Neural progenitor cell (in vitro differentiated cells): Measurements from ENCODE around the gene CTSC. TPM values are rescaled to one million over a fixed set of nuclear protein-coding genes. Genes with fewer than 3 reads are reported as not detected.
A peak's percentile ranks its signal among the peaks of the same experiment; 100 is the strongest.

Source experiments
- DNase-seq: peaks from one replicate; pipeline ENCODE4 v3.0.0-alpha.2; 2016; ENCODE audit warnings: low spot score
- H2AFZ ChIP-seq: fragments of 200-600 bp; sonication (generic); replicated peaks from 2 replicates; pipeline ENCODE4 v1.6.1; 2016; ENCODE audit warnings: antibody characterized with exemption
- H3F3A ChIP-seq: fragments of 200-600 bp; sonication (generic); 2 replicates; pipeline ENCODE4 v1.6.1; 2016; ENCODE audit warnings: antibody characterized with exemption, low read depth
- H3K27ac ChIP-seq: fragments of 200-600 bp; sonication (generic); 2 replicates; pipeline ENCODE4 v1.5.1; 2016; ENCODE audit warnings: mild to moderate bottlenecking
- H3K27me3 ChIP-seq: fragments of 200-600 bp; sonication (generic); 2 replicates; pipeline ENCODE4 v1.6.1; 2016; ENCODE audit warnings: mild to moderate bottlenecking, moderate library complexity
- H3K36me3 ChIP-seq: fragments of 200-600 bp; sonication (generic); 2 replicates; pipeline ENCODE4 v1.5.1; 2016
- H3K4me1 ChIP-seq: fragments of 200-600 bp; sonication (generic); 2 replicates; pipeline ENCODE4 v1.6.1; 2016; ENCODE audit warnings: mixed run types
- H3K4me2 ChIP-seq: fragments of 200-600 bp; sonication (generic); 2 replicates; pipeline ENCODE4 v1.6.1; 2016
- H3K4me3 ChIP-seq: fragments of 200-600 bp; sonication (generic); 2 replicates; pipeline ENCODE4 v1.5.1; 2016
- H3K79me2 ChIP-seq: fragments of 200-600 bp; sonication (generic); 2 replicates; pipeline ENCODE4 v1.6.1; 2016; ENCODE audit warnings: low read depth
- H3K9ac ChIP-seq: fragments of 200-600 bp; sonication (generic); 2 replicates; pipeline ENCODE4 v1.6.1; 2016
- H3K9me3 ChIP-seq: fragments of 200-600 bp; sonication (generic); 2 replicates; pipeline ENCODE4 v1.5.1; 2016; ENCODE audit warnings: low read depth
- H4K20me1 ChIP-seq: fragments of 200-600 bp; sonication (generic); 2 replicates; pipeline ENCODE4 v1.6.1; 2016; ENCODE audit warnings: low read depth
- H3K27ac Mint-ChIP-seq: 3 replicates; pipeline ENCODE4 v1.8.0; 2021; ENCODE audit warnings: mixed read lengths
- H3K27me3 Mint-ChIP-seq: 2 replicates; pipeline ENCODE4 v1.8.0; 2022; ENCODE audit warnings: low read depth, mild to moderate bottlenecking, inconsistent platforms, moderate library complexity, mixed read lengths; ENCODE audit not compliant: insufficient read depth
- H3K36me3 Mint-ChIP-seq: 3 replicates; pipeline ENCODE4 v1.8.0; 2021; ENCODE audit warnings: mixed read lengths
- H3K4me1 Mint-ChIP-seq: 3 replicates; pipeline ENCODE4 v1.8.0; 2021; ENCODE audit warnings: mixed read lengths
- H3K4me3 Mint-ChIP-seq: 3 replicates; pipeline ENCODE4 v1.8.0; 2021; ENCODE audit warnings: mild to moderate bottlenecking, moderate library complexity, mixed read lengths
- H3K9me3 Mint-ChIP-seq: 3 replicates; pipeline ENCODE4 v1.8.0; 2020; ENCODE audit warnings: mixed read lengths
- EZH2 ChIP-seq: fragments of 200-600 bp; sonication (generic); IDR thresholded peaks from 2 replicates; pipeline ENCODE4 v1.6.1; 2017; ENCODE audit warnings: antibody characterized with exemption, mild to moderate bottlenecking, moderate library complexity
- EZH2phosphoT487 ChIP-seq: fragments of 200-600 bp; sonication (generic); IDR thresholded peaks from 2 replicates; pipeline ENCODE4 v1.6.1; 2017; ENCODE audit warnings: antibody characterized with exemption
- total RNA-seq: library from RNA; depleted of rRNA; stranded (reverse); fragments of >200 nt; gene quantifications from 2 replicates; pipeline ENCODE4 v1.2.3, GENCODE V29; 2015; ENCODE audit warnings: low replicate concordance
- TF ChIP-seq, protein P1 (sequence below): fragments of 200-600 bp; sonication (generic); IDR thresholded peaks from 2 replicates; pipeline ENCODE4 v1.5.1; 2017; ENCODE audit warnings: antibody characterized with exemption, mild to moderate bottlenecking

CTSC gene
- total RNA-seq, 1 donor from 2014 or later = 96.4 TPM

DNA sequence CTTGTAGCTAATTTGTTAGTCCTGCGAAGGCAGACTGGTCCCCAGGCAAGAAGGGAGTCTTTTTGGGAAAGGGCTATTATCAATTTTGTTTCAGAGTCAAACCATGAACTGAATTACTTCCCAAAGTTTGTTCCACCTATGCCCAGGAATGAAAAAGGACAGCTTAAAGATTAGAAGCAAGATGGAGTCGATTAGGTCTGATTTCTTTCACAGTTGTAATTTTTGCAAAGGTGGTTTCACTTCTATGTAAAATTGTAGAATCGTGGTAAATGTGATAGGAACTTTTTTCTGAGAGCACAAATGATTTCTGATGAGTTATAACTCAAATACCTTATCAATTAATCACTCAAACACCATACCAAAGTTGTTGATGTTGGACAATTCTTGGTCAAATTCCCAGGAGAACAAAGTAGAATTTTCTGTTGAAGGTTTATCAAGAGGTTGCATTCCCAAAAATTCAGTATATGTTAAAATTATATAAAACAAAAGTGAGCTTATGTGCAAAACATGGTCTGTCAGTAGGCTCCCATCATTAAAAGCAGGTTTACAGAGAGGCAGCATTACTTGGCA is 2.9 kb upstream of the CTSC start:
- no peak overlapping the region for H3K27ac Mint-ChIP-seq
- Histone ChIP-seq H4K20me1 (no peaks in the 10 kb centered on the region), H3F3A (no peaks in the 10 kb centered on the region), H3K4me3 (no peak overlapping the region), H3K4me2 (no peak overlapping the region), H2AFZ (no peak overlapping the region), H3K9ac (no peak overlapping the region), H3K79me2 (peaks cover 28% of the 10 kb centered on the region), H3K36me3 (no peaks in the 10 kb centered on the region), H3K4me1 (peaks cover 8% of the 10 kb centered on the region), H3K9me3 (no peaks in the 10 kb centered on the region), H3K27me3 (no peaks in the 10 kb centered on the region), H3K27ac (no peak overlapping the region)
- H3K27me3 Mint-ChIP-seq = peaks cover under 1% of the 10 kb centered on the region
- H3K4me3 Mint-ChIP-seq = no peak overlapping the region
- no peak for DNase-seq
- H3K9me3 Mint-ChIP-seq = no peaks in the 10 kb centered on the region
- peaks cover 11% of the 10 kb centered on the region for H3K4me1 Mint-ChIP-seq
- TF ChIP-seq EZH2 (no peak), EZH2phosphoT487 (no peak)
- TF ChIP-seq, protein P1, sequence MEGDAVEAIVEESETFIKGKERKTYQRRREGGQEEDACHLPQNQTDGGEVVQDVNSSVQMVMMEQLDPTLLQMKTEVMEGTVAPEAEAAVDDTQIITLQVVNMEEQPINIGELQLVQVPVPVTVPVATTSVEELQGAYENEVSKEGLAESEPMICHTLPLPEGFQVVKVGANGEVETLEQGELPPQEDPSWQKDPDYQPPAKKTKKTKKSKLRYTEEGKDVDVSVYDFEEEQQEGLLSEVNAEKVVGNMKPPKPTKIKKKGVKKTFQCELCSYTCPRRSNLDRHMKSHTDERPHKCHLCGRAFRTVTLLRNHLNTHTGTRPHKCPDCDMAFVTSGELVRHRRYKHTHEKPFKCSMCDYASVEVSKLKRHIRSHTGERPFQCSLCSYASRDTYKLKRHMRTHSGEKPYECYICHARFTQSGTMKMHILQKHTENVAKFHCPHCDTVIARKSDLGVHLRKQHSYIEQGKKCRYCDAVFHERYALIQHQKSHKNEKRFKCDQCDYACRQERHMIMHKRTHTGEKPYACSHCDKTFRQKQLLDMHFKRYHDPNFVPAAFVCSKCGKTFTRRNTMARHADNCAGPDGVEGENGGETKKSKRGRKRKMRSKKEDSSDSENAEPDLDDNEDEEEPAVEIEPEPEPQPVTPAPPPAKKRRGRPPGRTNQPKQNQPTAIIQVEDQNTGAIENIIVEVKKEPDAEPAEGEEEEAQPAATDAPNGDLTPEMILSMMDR = no peak
- H3K36me3 Mint-ChIP-seq = peaks cover 3% of the 10 kb centered on the region

- Mint-ChIP-seq H3K4me1 (peaks cover 14% of the 10 kb centered on the region), H3K27me3 (peaks cover 3% of the 10 kb centered on the region), H3K9me3 (no peaks in the 10 kb centered on the region), H3K27ac (no peak overlapping the region), H3K36me3 (peaks cover 10% of the 10 kb centered on the region), H3K4me3 (peak overlapping the region; percentile 99)
- H4K20me1 ChIP-seq = no peaks in the 10 kb centered on the region
- no peak overlapping the region for H3K9ac ChIP-seq
- peaks cover 17% of the 10 kb centered on the region for H3K36me3 ChIP-seq
- H2AFZ ChIP-seq = peak overlapping the region; percentile 87
- no peaks in the 10 kb centered on the region for H3K9me3 ChIP-seq
- peaks cover 51% of the 10 kb centered on the region for H3K79me2 ChIP-seq
- H3K4me3 ChIP-seq = peak overlapping the region; percentile 87
- TF ChIP-seq EZH2phosphoT487 = no peak
- TF ChIP-seq, protein P1 = no peak
- no peak for TF ChIP-seq EZH2
- no peaks in the 10 kb centered on the region for H3F3A ChIP-seq
- peak overlapping the region; percentile 92 for H3K4me2 ChIP-seq
- peaks cover 8% of the 10 kb centered on the region for H3K4me1 ChIP-seq
- H3K27ac ChIP-seq = no peak overlapping the region
- peak; percentile 14 for DNase-seq
- H3K27me3 ChIP-seq = no peaks in the 10 kb centered on the region
These were observed 592 bp upstream of the CTSC start for GRCh38 chr11:88337987-88338668.

DNA sequence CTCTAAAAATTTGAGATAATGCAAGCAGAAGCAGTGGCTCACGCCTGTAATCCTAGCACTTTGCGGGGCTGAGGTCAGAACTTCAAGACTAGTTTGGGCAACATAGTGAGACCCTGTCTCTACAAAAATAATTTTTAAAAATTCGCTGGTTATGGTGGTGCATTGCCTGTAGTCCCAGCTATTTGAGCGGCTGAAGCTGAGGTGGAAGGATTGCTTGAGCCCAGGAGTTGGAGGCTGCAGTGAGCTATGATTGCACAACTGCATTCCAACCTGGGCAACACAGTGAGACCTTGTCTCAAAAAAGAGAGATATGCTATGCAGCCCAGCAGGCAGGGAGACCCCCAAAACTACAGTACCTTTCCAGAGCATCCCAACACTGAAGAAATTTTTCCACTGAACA is 2.3 kb downstream of the CTSC start:
- H3K27ac Mint-ChIP-seq = no peak overlapping the region
- H3K4me3 ChIP-seq = peak overlapping the region; percentile 87
- no peaks in the 10 kb centered on the region for H3K9me3 ChIP-seq
- H3F3A ChIP-seq = no peaks in the 10 kb centered on the region
- no peaks in the 10 kb centered on the region for H3K27me3 ChIP-seq
- no peak for DNase-seq
- no peak for TF ChIP-seq EZH2phosphoT487
- no peak for TF ChIP-seq EZH2
- TF ChIP-seq, protein P1 = no peak
- H4K20me1 ChIP-seq = no peaks in the 10 kb centered on the region
- peak overlapping the region; percentile 51 for H3K4me3 Mint-ChIP-seq
- H3K9me3 Mint-ChIP-seq = no peaks in the 10 kb centered on the region
- H3K79me2 ChIP-seq = peaks cover 78% of the 10 kb centered on the region
- peaks cover 3% of the 10 kb centered on the region for H3K27me3 Mint-ChIP-seq
- H3K4me1 ChIP-seq = peaks cover 11% of the 10 kb centered on the region
- H3K36me3 Mint-ChIP-seq = peaks cover 22% of the 10 kb centered on the region
- no peak overlapping the region for H3K9ac ChIP-seq
- no peak overlapping the region for H3K27ac ChIP-seq
- H3K4me1 Mint-ChIP-seq = peaks cover 18% of the 10 kb centered on the region
- no peak overlapping the region for H2AFZ ChIP-seq
- H3K36me3 ChIP-seq = peaks cover 18% of the 10 kb centered on the region
- peak overlapping the region; percentile 92 for H3K4me2 ChIP-seq
